GM18517 (cell line): Measurements from ENCODE around the gene FAM234A.

Source experiments
- ATAC-seq: cut with Tn5 transposase; IDR thresholded peaks from one replicate; pipeline ENCODE4 v1.9.1; 2021; ENCODE audit warnings: mild to moderate bottlenecking, moderate library complexity; ENCODE audit not compliant: unreplicated experiment

Gene FAM234A

GRCh38 chr16:293043-293775 lies 58.6 kb downstream of the FAM234A start:
- ATAC-seq: no peak

GRCh38 chr16:296276-296675 lies 61.7 kb downstream of the FAM234A start:
- ATAC-seq: no peak

- no peak for ATAC-seq
These were observed 62.3 kb downstream of the FAM234A start for GRCh38 chr16:296806-297510.

GRCh38 chr16:297832-298231 lies 63.2 kb downstream of the FAM234A start:
- ATAC-seq: no peak

GRCh38 chr16:301235-301634 lies 66.6 kb downstream of the FAM234A start:
- no peak for ATAC-seq

- ATAC-seq: no peak
These were observed 67.3 kb downstream of the FAM234A start for GRCh38 chr16:301950-302349.

GRCh38 chr16:303760-304505 lies 69.3 kb downstream of the FAM234A start:
- ATAC-seq: no peak

- no peak for ATAC-seq
These were observed 71.5 kb downstream of the FAM234A start for GRCh38 chr16:305916-306626.

- no peak for ATAC-seq
These were observed 72.3 kb downstream of the FAM234A start for GRCh38 chr16:306911-307370.

GRCh38 chr16:307691-308312 lies 73.2 kb downstream of the FAM234A start:
- ATAC-seq: no peak

GRCh38 chr16:309476-309875 lies 74.9 kb downstream of the FAM234A start:
- no peak for ATAC-seq

- no peak for ATAC-seq
These were observed 77.1 kb downstream of the FAM234A start for GRCh38 chr16:311725-312124.

- no peak for ATAC-seq
These were observed 79.7 kb downstream of the FAM234A start for GRCh38 chr16:314351-314750.

- no peak for ATAC-seq
These were observed 80.2 kb downstream of the FAM234A start for GRCh38 chr16:314795-315299.
